ENCODE measurements around the gene IL22RA2.
A peak's percentile ranks its signal among the peaks of the same experiment; 100 is the strongest.
"Not testable (repeated sequence)": the region's sequence is repeated elsewhere in the genome, so short reads cannot be mapped to it uniquely, and the experiment has no call there.

The IL22RA2 gene, protein sequence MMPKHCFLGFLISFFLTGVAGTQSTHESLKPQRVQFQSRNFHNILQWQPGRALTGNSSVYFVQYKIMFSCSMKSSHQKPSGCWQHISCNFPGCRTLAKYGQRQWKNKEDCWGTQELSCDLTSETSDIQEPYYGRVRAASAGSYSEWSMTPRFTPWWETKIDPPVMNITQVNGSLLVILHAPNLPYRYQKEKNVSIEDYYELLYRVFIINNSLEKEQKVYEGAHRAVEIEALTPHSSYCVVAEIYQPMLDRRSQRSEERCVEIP

DNA sequence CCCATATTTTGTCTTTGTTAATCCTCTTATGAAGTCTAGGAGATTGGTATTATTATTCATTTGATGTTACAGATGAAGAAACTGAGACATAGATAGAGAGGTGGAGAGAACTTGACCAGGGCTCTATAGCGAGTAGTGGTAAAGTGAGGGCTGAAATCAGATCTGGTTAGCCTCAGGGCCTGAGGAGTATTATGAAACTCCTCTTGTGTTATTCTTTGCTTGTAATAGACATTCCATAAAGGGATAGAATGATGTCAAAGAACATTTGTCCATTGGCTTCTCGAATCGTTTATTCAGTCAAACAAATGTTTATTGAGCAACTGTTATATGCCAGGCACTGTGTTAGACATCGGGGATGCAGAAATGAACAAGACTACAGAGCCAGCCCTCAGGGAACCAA lies at the start of gene IL22RA2:
TSS of gene IL22RA2 (minus strand) at position 144 of the 400 bp plus-strand sequence. CDS start 11,895 bp downstream, outside the sequence.
- peaks cover 6% of the 10 kb centered on the region; the same call in 1 of the 2 replicates for H3K9me3 ChIP-seq (ENCODE audit: control insufficient read depth, insufficient read depth, low read length)
- H3K4me1 ChIP-seq (ENCODE audit: insufficient read depth, low read length): no peaks in the 10 kb centered on the region
- H3K36me3 ChIP-seq (ENCODE audit: insufficient read depth, low read length): no peaks in the 10 kb centered on the region
- no peak within 1 kb of the TSS for H3K9ac ChIP-seq (ENCODE audit: low read depth, low read length)

DNA sequence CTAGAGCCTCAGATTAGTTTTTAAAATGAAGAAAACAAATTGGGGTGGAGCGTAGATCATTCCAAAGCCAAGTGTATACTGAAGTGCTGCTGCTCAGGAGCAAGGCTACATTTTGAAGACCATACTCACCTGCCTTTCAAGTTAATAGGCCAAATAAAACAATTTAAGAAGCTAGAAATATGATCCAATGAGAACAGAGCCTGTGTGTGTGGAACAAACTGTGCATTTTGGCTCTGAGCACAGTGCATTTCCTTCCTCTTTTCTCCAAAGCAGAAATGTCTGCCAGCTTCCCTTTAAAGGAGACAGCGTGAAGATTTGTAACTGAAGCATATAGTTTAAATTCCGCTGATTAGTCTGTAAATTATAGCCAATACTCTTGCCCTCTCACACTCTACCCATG lies 48.9 kb upstream of the IL22RA2 start:
- peaks cover 6% of the 10 kb centered on the region; the same call in 1 of the 2 replicates for H3K4me1 ChIP-seq (ENCODE audit: insufficient read depth, low read length)
- no peaks in the 10 kb centered on the region for H3K36me3 ChIP-seq (ENCODE audit: insufficient read depth, low read length)
- H3K9me3 ChIP-seq (ENCODE audit: control insufficient read depth, insufficient read depth, low read length): no peaks in the 10 kb centered on the region
- no peak overlapping the region for H3K9ac ChIP-seq (ENCODE audit: low read depth, low read length)

DNA sequence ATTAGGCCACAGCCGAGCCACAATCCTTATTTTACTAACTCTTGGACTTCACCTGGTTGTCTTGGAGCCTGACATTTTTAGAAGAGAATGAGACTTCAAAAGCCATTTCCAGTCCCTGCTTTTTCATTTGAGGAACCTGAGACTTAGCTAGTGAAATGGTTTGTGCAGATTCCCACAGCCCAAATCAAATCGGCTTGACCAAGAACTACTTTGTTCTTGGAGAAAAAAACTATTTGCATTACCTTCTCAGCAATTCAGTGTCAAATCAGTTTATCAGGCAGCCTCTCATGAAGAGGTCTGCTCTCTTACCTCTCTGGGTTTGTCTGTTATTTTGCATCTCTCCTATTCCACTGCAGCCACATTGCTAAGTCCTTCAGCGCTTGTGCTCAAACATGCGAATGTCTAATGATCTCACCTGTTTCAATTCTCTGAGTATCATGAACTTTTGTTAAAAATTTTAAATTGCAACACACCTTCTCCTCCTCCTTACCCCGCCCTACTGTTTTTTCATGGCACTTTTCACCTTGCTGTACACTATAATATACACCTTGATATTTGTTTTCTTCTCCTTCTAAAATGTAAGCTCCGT lies 46.3 kb upstream of the IL22RA2 start:
- no peaks in the 10 kb centered on the region for H3K9me3 ChIP-seq (ENCODE audit: control insufficient read depth, insufficient read depth, low read length)
- H3K4me1 ChIP-seq (ENCODE audit: insufficient read depth, low read length): peaks cover 14% of the 10 kb centered on the region; the same call in 1 of the 2 replicates
- H3K9ac ChIP-seq (ENCODE audit: low read depth, low read length): peak overlapping the region; percentile 93
- H3K36me3 ChIP-seq (ENCODE audit: insufficient read depth, low read length): no peaks in the 10 kb centered on the region

DNA sequence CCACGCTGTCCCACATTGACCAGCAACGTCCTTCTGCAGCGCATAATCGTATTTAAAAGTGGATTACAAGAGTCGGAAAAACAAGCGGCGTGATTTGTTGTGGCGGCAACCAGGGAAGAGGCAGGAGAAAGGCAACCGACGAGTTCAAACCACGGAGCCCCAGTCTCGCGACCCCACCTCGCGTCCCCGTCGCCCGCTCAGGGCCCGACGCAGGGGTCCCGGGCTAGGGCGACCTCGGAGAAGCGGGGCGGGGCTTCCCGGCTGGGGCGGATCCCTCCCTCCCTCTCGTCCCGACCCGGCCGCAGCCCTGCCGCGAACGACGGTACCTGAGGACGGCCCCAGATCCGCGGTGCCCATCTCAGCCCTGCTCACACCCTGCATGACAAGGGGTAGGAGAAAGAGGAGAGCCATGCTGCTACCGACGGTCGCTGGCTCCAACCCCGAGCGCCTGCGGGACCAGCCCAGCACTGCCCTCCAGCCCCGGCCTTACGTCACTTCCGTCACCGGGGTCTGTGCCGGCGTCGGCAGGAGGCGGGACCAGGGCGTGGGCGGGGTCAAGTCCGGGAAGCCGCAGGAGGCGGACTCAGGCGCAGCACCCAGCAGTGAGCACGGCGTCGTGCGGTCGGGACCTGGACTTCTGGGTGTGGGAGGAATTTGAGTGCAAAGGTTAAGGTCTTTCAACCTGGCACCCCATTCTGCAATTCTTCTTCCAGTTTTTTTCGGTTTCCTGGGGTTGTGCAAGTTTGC lies 45.6 kb upstream of the IL22RA2 start, which contains the start of gene IFNGR1:
TSS of gene IFNGR1 (minus strand) at position 469 of the 747 bp plus-strand sequence. CDS start at position 411, 58 bp downstream.
- H3K9me3 ChIP-seq (ENCODE audit: control insufficient read depth, insufficient read depth, low read length): no peaks in the 10 kb centered on the region
- H3K9ac ChIP-seq (ENCODE audit: low read depth, low read length): peak within 1 kb of the TSS; percentile 93
- H3K36me3 ChIP-seq (ENCODE audit: insufficient read depth, low read length): no peaks in the 10 kb centered on the region
- H3K4me1 ChIP-seq (ENCODE audit: insufficient read depth, low read length): peaks cover 14% of the 10 kb centered on the region; the same call in 1 of the 2 replicates

DNA sequence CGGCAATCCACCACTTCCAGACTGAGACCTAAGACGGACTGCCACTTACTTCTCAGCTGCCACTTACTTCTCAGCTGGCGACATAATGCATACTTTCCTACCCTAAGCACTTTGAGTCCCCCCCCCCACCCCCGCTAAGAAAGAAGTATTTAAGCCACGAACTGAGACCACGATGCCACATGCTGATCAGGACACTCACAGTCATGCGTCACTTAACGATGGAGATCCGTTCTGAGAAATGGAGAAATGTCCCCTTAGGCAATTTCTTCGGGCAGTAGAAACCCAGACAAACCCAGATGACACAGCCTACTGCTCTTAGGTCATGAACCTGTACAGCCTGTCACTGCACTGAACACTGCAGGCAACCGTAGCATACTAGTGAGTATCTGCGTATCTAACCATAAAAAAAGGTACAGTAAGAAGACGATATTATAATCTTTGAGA lies 45.1 kb upstream of the IL22RA2 start:
- Histone ChIP-seq H3K4me1 (ENCODE audit: insufficient read depth, low read length) (peaks cover 14% of the 10 kb centered on the region; the same call in 1 of the 2 replicates), H3K9ac (ENCODE audit: low read depth, low read length) (peak overlapping the region; percentile 93), H3K9me3 (ENCODE audit: control insufficient read depth, insufficient read depth, low read length) (peaks cover 4% of the 10 kb centered on the region; the same call in 1 of the 2 replicates), H3K36me3 (ENCODE audit: insufficient read depth, low read length) (no peaks in the 10 kb centered on the region)

DNA sequence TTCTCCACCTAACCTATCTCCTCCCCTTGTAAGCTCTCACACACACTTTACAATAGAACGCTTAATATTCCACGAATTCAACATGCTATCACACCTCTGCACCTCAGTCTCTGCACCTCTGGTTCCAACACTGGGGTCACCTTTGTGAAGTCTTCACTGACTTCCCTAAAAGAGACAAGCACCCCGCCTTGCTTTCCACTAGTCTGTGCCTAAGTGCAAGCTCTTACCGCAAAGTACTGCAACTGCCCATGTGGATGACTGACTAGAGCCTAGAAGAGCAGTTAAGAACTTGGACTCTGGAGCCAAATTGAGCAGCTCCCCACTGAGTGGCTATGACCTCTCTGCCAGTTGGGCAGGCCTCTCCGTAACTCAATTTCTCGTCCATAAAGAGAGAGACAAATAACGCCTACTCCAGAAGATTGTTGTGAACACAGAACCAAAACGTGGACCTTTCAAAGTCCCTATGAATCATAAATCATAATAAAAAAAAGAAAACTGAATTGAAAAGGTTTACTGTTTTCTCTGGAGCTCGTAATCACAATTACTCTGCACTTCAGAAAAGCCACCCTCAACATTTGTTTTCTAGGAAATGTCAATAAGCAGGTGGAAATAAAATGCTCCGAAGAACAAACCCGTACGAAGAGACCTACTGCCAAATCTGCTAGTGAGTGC lies 44.5 kb upstream of the IL22RA2 start:
- H3K9ac ChIP-seq (ENCODE audit: low read depth, low read length): peak overlapping the region; percentile 93; the same call in 1 of the 2 replicates

DNA sequence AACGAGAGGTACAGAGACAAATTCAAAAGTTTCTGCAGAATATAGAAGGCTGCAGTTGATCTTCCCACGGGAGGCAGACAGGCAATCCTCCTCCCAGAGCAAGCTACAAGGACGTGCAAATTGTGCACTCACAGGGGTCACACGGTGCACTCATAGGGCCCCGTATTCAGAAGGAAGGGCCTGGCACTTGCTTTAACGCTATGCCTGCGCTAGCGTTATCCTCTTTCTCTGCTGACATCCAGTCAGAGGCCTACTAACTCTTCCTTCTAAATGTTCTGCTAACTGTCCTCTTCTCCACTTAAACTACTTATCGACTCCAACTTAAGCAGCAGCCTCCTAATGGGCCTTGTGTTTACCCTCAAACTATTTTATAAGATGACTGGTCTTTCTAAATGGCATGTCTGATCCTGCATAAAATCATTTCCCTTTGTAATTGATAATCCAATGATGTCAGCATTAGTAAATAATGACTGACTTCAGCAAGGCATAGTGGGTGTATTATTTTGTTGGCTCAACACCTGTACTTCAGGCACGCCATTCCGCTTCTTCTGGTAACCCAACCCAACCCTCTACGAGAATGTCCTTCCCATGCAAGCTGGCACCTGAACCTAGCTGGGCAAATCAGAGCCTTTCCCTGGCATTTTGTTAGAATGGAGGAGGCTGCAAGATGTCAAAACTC lies 43.6 kb upstream of the IL22RA2 start:
- Histone ChIP-seq H3K9me3 (ENCODE audit: control insufficient read depth, insufficient read depth, low read length) (peaks cover 8% of the 10 kb centered on the region), H3K4me1 (ENCODE audit: insufficient read depth, low read length) (peaks cover 14% of the 10 kb centered on the region; the same call in 1 of the 2 replicates), H3K36me3 (ENCODE audit: insufficient read depth, low read length) (peaks cover under 1% of the 10 kb centered on the region; the same call in 1 of the 2 replicates), H3K9ac (ENCODE audit: low read depth, low read length) (no peak overlapping the region)

More for the DNA sequence above, 44.5 kb upstream of the IL22RA2 start:
- no peaks in the 10 kb centered on the region for H3K36me3 ChIP-seq (ENCODE audit: insufficient read depth, low read length)
- peaks cover 14% of the 10 kb centered on the region; the same call in 1 of the 2 replicates for H3K4me1 ChIP-seq (ENCODE audit: insufficient read depth, low read length)
- peaks cover 6% of the 10 kb centered on the region; the same call in 1 of the 2 replicates for H3K9me3 ChIP-seq (ENCODE audit: control insufficient read depth, insufficient read depth, low read length)

DNA sequence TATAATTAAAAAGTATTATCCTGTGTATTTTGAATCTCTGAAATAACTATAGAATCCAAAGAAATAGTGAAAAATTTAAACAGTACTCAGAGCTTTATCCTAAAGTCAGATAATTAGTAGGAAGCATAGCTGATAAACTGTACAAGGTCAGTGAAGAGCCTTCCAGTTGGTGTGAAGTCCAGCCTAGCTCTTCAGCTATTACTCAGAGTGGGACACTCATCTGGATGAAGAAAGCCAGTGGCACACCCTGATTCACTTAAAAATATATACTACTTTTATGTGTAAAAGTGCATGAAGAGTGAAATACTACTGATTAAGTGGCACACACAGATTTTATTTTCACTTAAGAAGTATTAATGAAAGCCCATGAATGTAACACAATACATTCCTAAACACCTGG lies 42.7 kb upstream of the IL22RA2 start:
- H3K9me3 ChIP-seq (ENCODE audit: control insufficient read depth, insufficient read depth, low read length): peaks cover 13% of the 10 kb centered on the region
- H3K9ac ChIP-seq (ENCODE audit: low read depth, low read length): no peak overlapping the region
- H3K36me3 ChIP-seq (ENCODE audit: insufficient read depth, low read length): peaks cover 3% of the 10 kb centered on the region; the same call in 1 of the 2 replicates
- peaks cover 14% of the 10 kb centered on the region; the same call in 1 of the 2 replicates for H3K4me1 ChIP-seq (ENCODE audit: insufficient read depth, low read length)

DNA sequence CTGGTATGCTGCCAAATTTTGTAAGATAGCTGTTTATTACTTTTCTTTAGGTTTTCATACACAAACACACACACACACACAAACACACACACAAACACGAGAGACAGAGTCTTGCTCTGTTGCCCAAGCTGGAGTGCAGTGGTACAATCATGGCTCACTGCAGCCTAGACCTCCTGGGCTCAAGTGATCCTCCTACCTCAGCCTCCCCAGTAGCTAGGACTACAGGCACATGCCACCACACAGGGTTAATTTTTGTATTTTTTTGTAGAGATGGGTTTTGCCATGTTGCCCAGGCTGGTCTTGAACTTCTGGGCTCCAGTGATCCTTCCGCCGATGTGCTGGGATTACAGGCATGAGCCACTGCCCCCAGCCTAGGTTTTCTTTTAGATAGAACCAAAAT lies 42.2 kb upstream of the IL22RA2 start:
- H3K4me1 ChIP-seq (ENCODE audit: insufficient read depth, low read length): peaks cover 14% of the 10 kb centered on the region; the same call in 1 of the 2 replicates
- H3K9me3 ChIP-seq (ENCODE audit: control insufficient read depth, insufficient read depth, low read length): peaks cover 13% of the 10 kb centered on the region
- not testable (repeated sequence) for H3K9ac ChIP-seq (ENCODE audit: low read depth, low read length); H3K36me3 ChIP-seq (ENCODE audit: insufficient read depth, low read length)

DNA sequence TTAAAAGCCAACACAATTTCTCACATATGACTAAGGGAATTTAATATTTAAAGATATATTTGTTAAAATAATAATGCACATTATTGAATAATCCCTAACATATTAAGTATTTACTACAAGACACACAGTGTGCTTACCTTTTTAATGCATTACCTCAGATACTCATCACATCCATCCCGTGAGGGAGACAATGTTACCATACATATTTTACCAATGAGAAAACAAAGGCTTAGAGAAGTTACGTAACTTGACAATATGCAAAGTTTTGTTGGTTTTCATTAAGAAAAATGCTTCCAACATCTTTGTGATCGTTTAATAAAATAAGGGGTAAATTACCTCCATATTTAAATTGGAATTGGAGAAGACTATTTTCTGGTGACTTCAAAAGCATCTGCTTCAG lies 41.5 kb upstream of the IL22RA2 start:
- no peak overlapping the region for H3K9ac ChIP-seq (ENCODE audit: low read depth, low read length)
- peaks cover 3% of the 10 kb centered on the region for H3K36me3 ChIP-seq (ENCODE audit: insufficient read depth, low read length)
- 0 out of 2 replicates have a peak, but pooled peaks cover 12% of the 10 kb centered on the region for H3K4me1 ChIP-seq (ENCODE audit: insufficient read depth, low read length)
- peaks cover 14% of the 10 kb centered on the region for H3K9me3 ChIP-seq (ENCODE audit: control insufficient read depth, insufficient read depth, low read length)

DNA sequence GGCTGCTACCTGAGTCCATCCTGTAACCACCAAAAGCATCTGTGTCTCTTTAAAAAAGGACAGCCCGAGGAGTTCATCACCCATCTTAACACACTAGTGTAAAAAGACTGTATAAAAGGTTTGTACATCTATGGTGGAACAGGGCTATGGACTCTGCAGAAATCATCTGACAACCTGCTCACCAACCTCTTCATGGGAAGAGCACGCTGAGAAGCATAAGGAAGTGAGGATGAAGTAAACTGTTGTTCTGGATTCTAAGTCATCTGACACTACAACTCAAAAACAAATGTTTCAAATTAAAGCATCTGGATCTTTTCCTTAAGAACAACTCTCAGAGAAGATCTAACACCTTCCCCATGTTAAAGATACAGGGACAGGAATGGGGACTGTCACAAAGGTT lies 40.4 kb upstream of the IL22RA2 start:
- Histone ChIP-seq H3K4me1 (ENCODE audit: insufficient read depth, low read length) (0 out of 2 replicates have a peak, but pooled peaks cover 8% of the 10 kb centered on the region), H3K9ac (ENCODE audit: low read depth, low read length) (no peak overlapping the region), H3K9me3 (ENCODE audit: control insufficient read depth, insufficient read depth, low read length) (peaks cover 20% of the 10 kb centered on the region), H3K36me3 (ENCODE audit: insufficient read depth, low read length) (peaks cover 3% of the 10 kb centered on the region)

DNA sequence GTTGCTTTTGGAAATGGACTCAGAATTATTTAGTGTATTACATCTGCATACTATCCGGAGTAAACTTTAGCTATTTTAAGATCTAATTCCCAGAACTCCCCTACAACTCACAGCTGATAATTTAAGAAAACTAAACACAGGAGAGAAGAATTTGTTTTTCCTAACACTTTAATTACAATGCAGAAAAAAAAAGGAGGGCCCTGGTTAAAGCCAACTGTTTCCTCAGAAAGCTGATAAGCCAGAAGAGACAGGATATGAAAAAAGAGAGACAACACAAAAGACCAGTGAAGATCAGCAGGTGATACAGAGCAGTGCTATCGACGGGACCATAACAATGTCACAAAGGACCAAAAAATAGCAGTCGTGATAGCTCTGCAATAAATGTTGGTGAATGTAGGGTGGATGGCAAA lies 39.9 kb upstream of the IL22RA2 start:
- 0 out of 2 replicates have a peak, but pooled peaks cover 8% of the 10 kb centered on the region for H3K4me1 ChIP-seq (ENCODE audit: insufficient read depth, low read length)
- H3K9ac ChIP-seq (ENCODE audit: low read depth, low read length): no peak overlapping the region
- peaks cover 22% of the 10 kb centered on the region for H3K9me3 ChIP-seq (ENCODE audit: control insufficient read depth, insufficient read depth, low read length)
- peaks cover 3% of the 10 kb centered on the region for H3K36me3 ChIP-seq (ENCODE audit: insufficient read depth, low read length)

DNA sequence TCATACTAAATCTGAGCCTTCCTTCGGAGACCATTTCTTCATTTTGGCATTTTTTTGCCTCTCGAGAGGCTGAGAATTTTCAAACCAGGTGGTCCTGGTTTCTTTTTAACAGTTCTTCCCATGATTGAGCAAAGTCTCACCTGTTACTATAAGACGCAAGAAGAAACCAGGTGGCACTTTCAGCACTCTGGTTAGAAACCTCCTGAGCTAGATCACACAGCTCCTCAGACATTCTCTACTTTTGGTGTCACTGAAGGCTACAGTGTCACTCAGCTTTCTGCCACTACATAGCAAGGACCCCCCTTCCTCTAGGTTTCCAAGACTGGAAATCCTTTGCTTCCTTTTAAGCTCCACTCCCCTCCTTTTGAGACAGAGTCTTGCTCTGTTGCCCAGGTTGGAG lies 38.5 kb upstream of the IL22RA2 start:
- Histone ChIP-seq H3K4me1 (ENCODE audit: insufficient read depth, low read length) (0 out of 2 replicates have a peak, but pooled peaks cover 3% of the 10 kb centered on the region), H3K9me3 (ENCODE audit: control insufficient read depth, insufficient read depth, low read length) (peaks cover 28% of the 10 kb centered on the region), H3K36me3 (ENCODE audit: insufficient read depth, low read length) (peaks cover 3% of the 10 kb centered on the region), H3K9ac (ENCODE audit: low read depth, low read length) (no peak overlapping the region)

Measured in ES-I3 (cell line).